Hepatocyte (in vitro differentiated cells): ENCODE results near the gene BIN1. TPM values are rescaled to one million over a fixed set of nuclear protein-coding genes. Genes with fewer than 3 reads are reported as not detected.

Experiments
- DNase-seq: peaks from one replicate; pipeline ENCODE4 v3.0.0-alpha.2; 2016; ENCODE audit warnings: low spot score
- H2AFZ ChIP-seq: fragments of 200-600 bp; sonication (generic); 2 replicates; pipeline ENCODE4 v1.6.0; 2016; ENCODE audit warnings: antibody characterized with exemption, mild to moderate bottlenecking
- H3K27ac ChIP-seq: fragments of 200-600 bp; sonication (generic); 2 replicates; pipeline ENCODE4 v1.5.1; 2016; ENCODE audit warnings: mild to moderate bottlenecking
- H3K27me3 ChIP-seq: fragments of 200-600 bp; sonication (generic); 2 replicates; pipeline ENCODE4 v1.6.1; 2016
- H3K36me3 ChIP-seq: fragments of 200-600 bp; sonication (generic); replicated peaks from 2 replicates; pipeline ENCODE4 v1.5.1; 2016; ENCODE audit warnings: low read depth; ENCODE audit not compliant: insufficient read depth
- H3K4me1 ChIP-seq: fragments of 200-600 bp; sonication (generic); 2 replicates; pipeline ENCODE4 v1.5.1; 2016; ENCODE audit warnings: mild to moderate bottlenecking, moderate library complexity; ENCODE audit not compliant: insufficient read depth
- H3K4me2 ChIP-seq: fragments of 200-600 bp; sonication (generic); 2 replicates; pipeline ENCODE4 v1.6.0; 2016
- H3K4me3 ChIP-seq: fragments of 200-600 bp; sonication (generic); 2 replicates; pipeline ENCODE4 v1.5.1; 2016; ENCODE audit warnings: mild to moderate bottlenecking
- H3K79me2 ChIP-seq: fragments of 200-600 bp; sonication (generic); 2 replicates; pipeline ENCODE4 v1.6.0; 2017; ENCODE audit warnings: mild to moderate bottlenecking
- H3K9me2 ChIP-seq: fragments of 200-600 bp; sonication (generic); replicated peaks from 2 replicates; pipeline ENCODE4 v1.6.0; 2017; ENCODE audit warnings: mild to moderate bottlenecking; ENCODE audit not compliant: insufficient read depth
- H3K9me3 ChIP-seq: fragments of 200-600 bp; sonication (generic); 2 replicates; pipeline ENCODE4 v1.5.1; 2016; ENCODE audit warnings: low read depth, mild to moderate bottlenecking
- H4K20me1 ChIP-seq: fragments of 200-600 bp; sonication (generic); 2 replicates; pipeline ENCODE4 v1.6.0; 2016; ENCODE audit warnings: mild to moderate bottlenecking; ENCODE audit not compliant: insufficient read depth, poor library complexity, severe bottlenecking
- CTCF ChIP-seq: fragments of 200-600 bp; sonication (generic); IDR thresholded peaks from 2 replicates; pipeline ENCODE4 v1.5.1; 2016; ENCODE audit warnings: antibody characterized with exemption, mild to moderate bottlenecking; ENCODE audit not compliant: poor library complexity
- EZH2 ChIP-seq: fragments of 200-600 bp; sonication (generic); IDR thresholded peaks from 2 replicates; pipeline ENCODE4 v1.6.1; 2016; ENCODE audit warnings: antibody characterized with exemption, mild to moderate bottlenecking, borderline replicate concordance
- EZH2phosphoT487 ChIP-seq: fragments of 200-600 bp; sonication (generic); IDR thresholded peaks from one replicate; pipeline ENCODE4 v1.6.1; 2018; ENCODE audit warnings: antibody characterized with exemption, mild to moderate bottlenecking, low read depth, moderate library complexity; ENCODE audit not compliant: unreplicated experiment, severe bottlenecking
- whole genome bisulfite sequencing: methylation state at CpG from one replicate; pipeline ENCODE4 v1.1.6; 2016; ENCODE audit warnings: low lambda C conversion rate; ENCODE audit errors: missing lambda C conversion rate; 5-methylcytosine and 5-hydroxymethylcytosine counted together
- polyA plus RNA-seq: library from polyadenylated mRNA; unstranded; fragments of >200 nt; fragmentation: Nextera tagmentation; extraction: Ambion mirVana; gene quantifications from 2 replicates; pipeline ENCODE4 v1.2.1, GENCODE V29; 2016
- total RNA-seq: library from RNA; depleted of rRNA; stranded (reverse); fragments of >200 nt; gene quantifications from 2 replicates; pipeline ENCODE4 v1.2.3, GENCODE V29; 2014

The BIN1 gene
- total and polyA plus RNA-seq, 2 experiments from 2014 or later: 109 to 113 TPM

- no peaks in the 10 kb centered on the region for H3K27me3 ChIP-seq
- no peak overlapping the region for H2AFZ ChIP-seq
- H3K27ac ChIP-seq: no peak overlapping the region
- H3K36me3 ChIP-seq: no peaks in the 10 kb centered on the region
- no peak for TF ChIP-seq EZH2
- TF ChIP-seq CTCF: no peak
- no peak for TF ChIP-seq EZH2phosphoT487
- H3K9me2 ChIP-seq: no peaks in the 10 kb centered on the region
- no peak for DNase-seq
- no peaks in the 10 kb centered on the region for H4K20me1 ChIP-seq
- no peak overlapping the region for H3K4me3 ChIP-seq
- H3K79me2 ChIP-seq: no peaks in the 10 kb centered on the region
- 88% methylated on average over 2 of the region's 2 CpGs for WGBS
- H3K9me3 ChIP-seq: no peaks in the 10 kb centered on the region
- H3K4me1 ChIP-seq: no peaks in the 10 kb centered on the region
- no peak overlapping the region for H3K4me2 ChIP-seq
These were observed 66.8 kb downstream of the BIN1 start for GRCh38 chr2:127040169-127040568.

GRCh38 chr2:127039387-127040031 is 67.4 kb downstream of the BIN1 start:
- Histone ChIP-seq H3K36me3 (no peaks in the 10 kb centered on the region), H3K4me3 (no peak overlapping the region), H3K4me1 (peaks cover 3% of the 10 kb centered on the region), H3K27ac (no peak overlapping the region), H4K20me1 (no peaks in the 10 kb centered on the region), H3K27me3 (no peaks in the 10 kb centered on the region), H3K4me2 (no peak overlapping the region), H3K79me2 (no peaks in the 10 kb centered on the region), H3K9me2 (no peaks in the 10 kb centered on the region), H3K9me3 (no peaks in the 10 kb centered on the region), H2AFZ (no peak overlapping the region)
- 97% methylated on average over 14 of the region's 14 CpGs for WGBS
- DNase-seq: no peak
- no peak for TF ChIP-seq EZH2phosphoT487
- no peak for TF ChIP-seq EZH2
- no peak for TF ChIP-seq CTCF

GRCh38 chr2:127037476-127037875 is 69.5 kb downstream of the BIN1 start:
- H2AFZ ChIP-seq: no peak overlapping the region
- H4K20me1 ChIP-seq: no peaks in the 10 kb centered on the region
- H3K9me3 ChIP-seq: no peaks in the 10 kb centered on the region
- no peaks in the 10 kb centered on the region for H3K27me3 ChIP-seq
- no peak overlapping the region for H3K27ac ChIP-seq
- no peaks in the 10 kb centered on the region for H3K36me3 ChIP-seq
- H3K4me3 ChIP-seq: no peak overlapping the region
- TF ChIP-seq EZH2phosphoT487: no peak
- TF ChIP-seq CTCF: no peak
- no peak for TF ChIP-seq EZH2
- H3K4me1 ChIP-seq: peaks cover 6% of the 10 kb centered on the region
- no peaks in the 10 kb centered on the region for H3K9me2 ChIP-seq
- no peaks in the 10 kb centered on the region for H3K79me2 ChIP-seq
- H3K4me2 ChIP-seq: no peak overlapping the region
- no peak for DNase-seq
